Activated CD4-positive, alpha-beta T cell treated with anti-CD3 and anti-CD28 coated beads, Interleukin-2, amount 10 ng/mL, durations not matched to agents 7 days and 5 days (primary cell): ENCODE measurements around the gene USF2. TPM values are rescaled to one million over a fixed set of nuclear protein-coding genes. Genes with fewer than 3 reads are reported as not detected.

ENCODE experiments used
- CTCF ChIA-PET: fragments of 350-600 bp; sonication (Branson Sonifier 250); formaldehyde crosslinking; loops from one replicate; lab custom pipeline; 2021; ENCODE audit warnings: antibody characterized with exemption; lab: Charles Lee
- POLR2A ChIA-PET: fragments of 350-600 bp; sonication (Branson Sonifier 250); formaldehyde crosslinking; loops from one replicate; lab custom pipeline; 2021; ENCODE audit warnings: antibody characterized with exemption; lab: Charles Lee
- DNase-seq: peaks from one replicate; pipeline ENCODE4 v3.0.0-alpha.2; 2020
- H3K27ac Mint-ChIP-seq: one replicate; pipeline ENCODE4 v1.8.0; 2021; ENCODE audit warnings: mild to moderate bottlenecking, moderate library complexity, mixed read lengths
- H3K27me3 Mint-ChIP-seq: one replicate; pipeline ENCODE4 v1.8.0; 2021; ENCODE audit warnings: mixed read lengths
- H3K36me3 Mint-ChIP-seq: one replicate; pipeline ENCODE4 v1.8.0; 2021; ENCODE audit warnings: low read depth, mixed read lengths
- H3K4me1 Mint-ChIP-seq: one replicate; pipeline ENCODE4 v1.8.0; 2021; ENCODE audit warnings: mixed read lengths
- H3K4me3 Mint-ChIP-seq: one replicate; pipeline ENCODE4 v1.8.0; 2021; ENCODE audit warnings: mild to moderate bottlenecking, moderate library complexity, mixed read lengths
- H3K9me3 Mint-ChIP-seq: one replicate; pipeline ENCODE4 v1.8.0; 2021; ENCODE audit warnings: mixed read lengths
- total RNA-seq, 2 experiments: library from RNA; stranded (reverse); gene quantifications; one replicate each; pipeline ENCODE4 v1.2.3, GENCODE V29; 2021

USF2 gene
- total RNA-seq, 2 experiments from 2014 or later = 150 to 162 TPM

- ChIA-PET CTCF (interaction anchor here (1.3 kb wide), 1 partner anchor 9 kb away, joined by 5 read pairs; no protein-coding TSS in a partner anchor), POLR2A (no interaction called here)
- Mint-ChIP-seq H3K36me3 (no peaks in the 10 kb centered on the region), H3K4me3 (no peak overlapping the region), H3K9me3 (no peaks in the 10 kb centered on the region), H3K4me1 (no peaks in the 10 kb centered on the region), H3K27me3 (no peaks in the 10 kb centered on the region), H3K27ac (no peak overlapping the region)
- DNase-seq = no peak
Measured at GRCh38 chr19:35303357-35303915, 34.7 kb downstream of the USF2 start.

- ChIA-PET POLR2A (no interaction called here), CTCF (interaction anchor here (1.3 kb wide), 1 partner anchor 10 kb away, joined by 5 read pairs; no protein-coding TSS in a partner anchor)
- no peak overlapping the region for H3K4me3 Mint-ChIP-seq
- H3K9me3 Mint-ChIP-seq = no peaks in the 10 kb centered on the region
- no peak overlapping the region for H3K27ac Mint-ChIP-seq
- H3K27me3 Mint-ChIP-seq = no peaks in the 10 kb centered on the region
- no peaks in the 10 kb centered on the region for H3K4me1 Mint-ChIP-seq
- DNase-seq = no peak
- H3K36me3 Mint-ChIP-seq = no peaks in the 10 kb centered on the region
Measured at GRCh38 chr19:35304036-35304435, 35.3 kb downstream of the USF2 start.

- Mint-ChIP-seq H3K27me3 (no peaks in the 10 kb centered on the region), H3K27ac (no peak overlapping the region), H3K9me3 (no peaks in the 10 kb centered on the region), H3K36me3 (no peaks in the 10 kb centered on the region), H3K4me3 (no peak overlapping the region), H3K4me1 (no peaks in the 10 kb centered on the region)
- ChIA-PET CTCF (interaction anchor here (0.6 kb wide), 1 partner anchor 347 kb away, joined by 3 read pairs; no protein-coding TSS in a partner anchor), POLR2A (no interaction called here)
- no peak for DNase-seq
Measured at GRCh38 chr19:35305181-35305580, 36.4 kb downstream of the USF2 start.

GRCh38 chr19:35306473-35307246 lies 37.9 kb downstream of the USF2 start:
- no peak overlapping the region for H3K27ac Mint-ChIP-seq
- no peaks in the 10 kb centered on the region for H3K9me3 Mint-ChIP-seq
- no peaks in the 10 kb centered on the region for H3K36me3 Mint-ChIP-seq
- peaks cover 3% of the 10 kb centered on the region for H3K4me1 Mint-ChIP-seq
- no peak overlapping the region for H3K4me3 Mint-ChIP-seq
- DNase-seq = no peak
- POLR2A ChIA-PET = no interaction called here
- no peaks in the 10 kb centered on the region for H3K27me3 Mint-ChIP-seq
- CTCF ChIA-PET = interaction anchor here (0.7 kb wide), 1 partner anchor 159 kb away, joined by 3 read pairs; no protein-coding TSS in a partner anchor

GRCh38 chr19:35307931-35308330 lies 39.2 kb downstream of the USF2 start:
- Mint-ChIP-seq H3K36me3 (no peaks in the 10 kb centered on the region), H3K4me1 (peaks cover 3% of the 10 kb centered on the region), H3K27me3 (no peaks in the 10 kb centered on the region), H3K27ac (peak overlapping the region; percentile 38), H3K9me3 (no peaks in the 10 kb centered on the region), H3K4me3 (no peak overlapping the region)
- ChIA-PET POLR2A (no interaction called here), CTCF (interaction anchor here (1.2 kb wide), 1 partner anchor 26 kb away, joined by 4 read pairs; no protein-coding TSS in a partner anchor)
- no peak for DNase-seq

GRCh38 chr19:35308910-35309309 lies 40.1 kb downstream of the USF2 start:
- Mint-ChIP-seq H3K27me3 (peaks cover 2% of the 10 kb centered on the region), H3K27ac (no peak overlapping the region), H3K9me3 (no peaks in the 10 kb centered on the region), H3K4me1 (peaks cover 3% of the 10 kb centered on the region), H3K36me3 (no peaks in the 10 kb centered on the region), H3K4me3 (no peak overlapping the region)
- POLR2A ChIA-PET = no interaction called here
- CTCF ChIA-PET = no interaction called here
- no peak for DNase-seq

GRCh38 chr19:35309481-35310279 lies 40.9 kb downstream of the USF2 start:
- no peaks in the 10 kb centered on the region for H3K36me3 Mint-ChIP-seq
- H3K27me3 Mint-ChIP-seq = peaks cover 4% of the 10 kb centered on the region
- H3K9me3 Mint-ChIP-seq = no peaks in the 10 kb centered on the region
- peaks cover 3% of the 10 kb centered on the region for H3K4me1 Mint-ChIP-seq
- POLR2A ChIA-PET = no interaction called here
- CTCF ChIA-PET = no interaction called here
- no peak overlapping the region for H3K4me3 Mint-ChIP-seq
- no peak overlapping the region for H3K27ac Mint-ChIP-seq
- DNase-seq = no peak

- no peaks in the 10 kb centered on the region for H3K36me3 Mint-ChIP-seq
- H3K4me3 Mint-ChIP-seq = no peak overlapping the region
- H3K4me1 Mint-ChIP-seq = peaks cover 3% of the 10 kb centered on the region
- H3K9me3 Mint-ChIP-seq = no peaks in the 10 kb centered on the region
- peaks cover 4% of the 10 kb centered on the region for H3K27me3 Mint-ChIP-seq
- POLR2A ChIA-PET = no interaction called here
- H3K27ac Mint-ChIP-seq = no peak overlapping the region
- CTCF ChIA-PET = no interaction called here
- DNase-seq = no peak
Measured at GRCh38 chr19:35310331-35310730, 41.6 kb downstream of the USF2 start.

GRCh38 chr19:35310811-35311465 lies 42.2 kb downstream of the USF2 start:
- POLR2A ChIA-PET = no interaction called here
- no peaks in the 10 kb centered on the region for H3K9me3 Mint-ChIP-seq
- peaks cover 4% of the 10 kb centered on the region for H3K27me3 Mint-ChIP-seq
- peaks cover 3% of the 10 kb centered on the region for H3K4me1 Mint-ChIP-seq
- no peak overlapping the region for H3K27ac Mint-ChIP-seq
- H3K36me3 Mint-ChIP-seq = no peaks in the 10 kb centered on the region
- CTCF ChIA-PET = no interaction called here
- H3K4me3 Mint-ChIP-seq = no peak overlapping the region
- DNase-seq = no peak

- Mint-ChIP-seq H3K4me1 (peaks cover 3% of the 10 kb centered on the region), H3K27ac (no peak overlapping the region), H3K27me3 (peaks cover 4% of the 10 kb centered on the region), H3K36me3 (no peaks in the 10 kb centered on the region), H3K9me3 (no peaks in the 10 kb centered on the region), H3K4me3 (no peak overlapping the region)
- no peak for DNase-seq
- CTCF ChIA-PET = interaction anchor here (0.9 kb wide), 1 partner anchor 20 kb away, joined by 3 read pairs; no protein-coding TSS in a partner anchor
- POLR2A ChIA-PET = no interaction called here
Measured at GRCh38 chr19:35311901-35312665, 43.3 kb downstream of the USF2 start.

- no peak overlapping the region for H3K4me3 Mint-ChIP-seq
- no peaks in the 10 kb centered on the region for H3K9me3 Mint-ChIP-seq
- H3K27me3 Mint-ChIP-seq = peaks cover 4% of the 10 kb centered on the region
- H3K27ac Mint-ChIP-seq = no peak overlapping the region
- ChIA-PET POLR2A (no interaction called here), CTCF (interaction anchor here (0.6 to 1.8 kb wide), 3 partner anchors 31 to 124 kb away, joined by 3 to 4 read pairs (median 4); partner anchors contain the start of genes FFAR1 and HAMP)
- no peaks in the 10 kb centered on the region for H3K36me3 Mint-ChIP-seq
- DNase-seq = no peak
- H3K4me1 Mint-ChIP-seq = peaks cover 6% of the 10 kb centered on the region
Measured at GRCh38 chr19:35313587-35313986, 44.8 kb downstream of the USF2 start.

GRCh38 chr19:35314031-35314430 lies 45.3 kb downstream of the USF2 start:
- no peak overlapping the region for H3K4me3 Mint-ChIP-seq
- no peaks in the 10 kb centered on the region for H3K36me3 Mint-ChIP-seq
- H3K9me3 Mint-ChIP-seq = no peaks in the 10 kb centered on the region
- POLR2A ChIA-PET = no interaction called here
- DNase-seq = no peak
- no peak overlapping the region for H3K27ac Mint-ChIP-seq
- CTCF ChIA-PET = interaction anchor here (0.6 to 1.8 kb wide), 3 partner anchors 32 to 124 kb away, joined by 3 to 4 read pairs (median 4); partner anchors contain the start of genes FFAR1 and HAMP
- peaks cover 9% of the 10 kb centered on the region for H3K4me1 Mint-ChIP-seq
- H3K27me3 Mint-ChIP-seq = peaks cover 4% of the 10 kb centered on the region
